HS-27A (cell line): Measurements from ENCODE around the gene ATXN1.

Source experiments
- DNase-seq: peaks from one replicate; pipeline ENCODE4 v3.0.0-alpha.2; 2012; ENCODE audit warnings: low read depth, missing footprints

ATXN1 gene

GRCh38 chr6:16305246-16305725 is 456.0 kb downstream of the ATXN1 start:
- DNase-seq: no peak

GRCh38 chr6:16302721-16303552 is 458.3 kb downstream of the ATXN1 start:
- no peak for DNase-seq

GRCh38 chr6:16301511-16301910 is 459.7 kb downstream of the ATXN1 start:
- no peak for DNase-seq

GRCh38 chr6:16299861-16300260 is 461.4 kb downstream of the ATXN1 start:
- DNase-seq: no peak

- DNase-seq: no peak
Observed at GRCh38 chr6:16296061-16296670, 465.1 kb downstream of the ATXN1 start.

- DNase-seq: no peak
Observed at GRCh38 chr6:16295471-16295870, 465.8 kb downstream of the ATXN1 start.

- no peak for DNase-seq
Observed at GRCh38 chr6:16295060-16295459, 466.2 kb downstream of the ATXN1 start.

GRCh38 chr6:16294371-16294770 is 466.9 kb downstream of the ATXN1 start:
- no peak for DNase-seq

GRCh38 chr6:16292942-16293341 is 468.3 kb downstream of the ATXN1 start:
- DNase-seq: no peak

GRCh38 chr6:16292432-16292831 is 468.8 kb downstream of the ATXN1 start:
- no peak for DNase-seq

- DNase-seq: no peak
Observed at GRCh38 chr6:16291739-16292138, 469.5 kb downstream of the ATXN1 start.

- DNase-seq: no peak
Observed at GRCh38 chr6:16288163-16288562, 473.1 kb downstream of the ATXN1 start.

- peak; percentile 15 for DNase-seq
Observed at GRCh38 chr6:16286151-16286522, 475.1 kb downstream of the ATXN1 start.

- no peak for DNase-seq
Observed at GRCh38 chr6:16285467-16286150, 475.7 kb downstream of the ATXN1 start.

GRCh38 chr6:16284472-16284871 is 476.8 kb downstream of the ATXN1 start:
- DNase-seq: no peak

- DNase-seq: no peak
Observed at GRCh38 chr6:16282370-16282769, 478.9 kb downstream of the ATXN1 start.

- no peak for DNase-seq
Observed at GRCh38 chr6:16279243-16279642, 482.0 kb downstream of the ATXN1 start.

GRCh38 chr6:16278750-16279149 is 482.5 kb downstream of the ATXN1 start:
- DNase-seq: no peak

GRCh38 chr6:16278048-16278724 is 483.1 kb downstream of the ATXN1 start:
- DNase-seq: no peak

- DNase-seq: peak; percentile 82
Observed at GRCh38 chr6:16277101-16277981, 483.9 kb downstream of the ATXN1 start.

- no peak for DNase-seq
Observed at GRCh38 chr6:16274885-16275589, 486.2 kb downstream of the ATXN1 start.
